HEK293 (cell line): ENCODE results near the gene SNX2.

Experiments used
- CTCF ChIA-PET: fragments of 350-600 bp; formaldehyde crosslinking; extraction: SDS; loops from one replicate; lab custom pipeline; 2021; ENCODE audit warnings: antibody characterized with exemption; lab: Yijun Ruan, JAX
- POLR2A ChIA-PET: fragments of 300-600 bp; formaldehyde crosslinking; extraction: SDS; loops from one replicate; lab custom pipeline; 2020; ENCODE audit warnings: antibody characterized with exemption, inconsistent platforms; lab: Yijun Ruan, JAX
- H3K27ac ChIP-seq: fragments of 200-500 bp; sonication (Bioruptor generic); 2 replicates; pipeline ENCODE4 v1.5.1; 2014; ENCODE audit warnings: low read depth, low read length, control low read depth, inconsistent platforms; ENCODE audit errors: extremely low read depth
- H3K36me3 ChIP-seq, 2 experiments: fragments of 200-500 bp in 1 of 2; sonication (Bioruptor generic) in 1 of 2; 1 replicate in 1 of 2; 2 replicates in 1 of 2; pipeline ENCODE4 v1.5.1; 2014 to 2017; ENCODE audit warnings: inconsistent platforms in 2 of 2, low read length in 2 of 2; ENCODE audit not compliant: control insufficient read depth in 2 of 2, insufficient read depth in 1 of 2
- H3K4me1 ChIP-seq: fragments of 200-500 bp; sonication (Bioruptor generic); 2 replicates; pipeline ENCODE4 v1.5.1; 2014; ENCODE audit warnings: mild to moderate bottlenecking, low read length, inconsistent platforms; ENCODE audit not compliant: control insufficient read depth, insufficient read depth
- H3K4me3 ChIP-seq: 2 replicates; pipeline ENCODE4 v1.5.1; 2011; ENCODE audit warnings: low read depth, mild to moderate bottlenecking, control low read depth, low read length, moderate library complexity
- H3K9me3 ChIP-seq: fragments of 200-500 bp; sonication (Bioruptor generic); 2 replicates; pipeline ENCODE4 v1.5.1; 2014; ENCODE audit warnings: low read depth, low read length, inconsistent platforms; ENCODE audit not compliant: control insufficient read depth, insufficient read depth
- GLI4 ChIP-seq: fragments of 450-650 bp; formaldehyde crosslinking; IDR thresholded peaks from 2 replicates; pipeline ENCODE4 v1.5.1; 2016; ENCODE audit warnings: missing biosample characterization, missing genetic modification characterization
- PATZ1 ChIP-seq: fragments of 450-650 bp; formaldehyde crosslinking; IDR thresholded peaks from 2 replicates; pipeline ENCODE4 v1.5.1; 2016; ENCODE audit warnings: missing biosample characterization, missing genetic modification characterization
- SALL2 ChIP-seq: fragments of 450-650 bp; formaldehyde crosslinking; IDR thresholded peaks from 2 replicates; pipeline ENCODE4 v1.5.0; 2017; ENCODE audit warnings: missing biosample characterization, mild to moderate bottlenecking, missing genetic modification characterization, borderline replicate concordance
- SCRT1 ChIP-seq: fragments of 450-650 bp; formaldehyde crosslinking; IDR thresholded peaks from 2 replicates; pipeline ENCODE4 v1.5.1; 2016; ENCODE audit warnings: missing biosample characterization, missing genetic modification characterization, borderline replicate concordance
- SCRT2 ChIP-seq: fragments of 450-650 bp; formaldehyde crosslinking; IDR thresholded peaks from 2 replicates; pipeline ENCODE4 v1.5.1; 2016; ENCODE audit warnings: missing biosample characterization, missing genetic modification characterization
- ZBTB10 ChIP-seq: fragments of 450-650 bp; formaldehyde crosslinking; IDR thresholded peaks from 2 replicates; pipeline ENCODE4 v1.5.1; 2016; ENCODE audit warnings: missing biosample characterization, missing genetic modification characterization
- ZBTB26 ChIP-seq: fragments of 450-650 bp; formaldehyde crosslinking; optimal IDR thresholded peaks from 2 replicates; pipeline ENCODE3; 2016; ENCODE audit warnings: missing biosample characterization, mild to moderate bottlenecking, missing genetic modification characterization
- ZBTB8A ChIP-seq: fragments of 450-650 bp; formaldehyde crosslinking; IDR thresholded peaks from 2 replicates; pipeline ENCODE4 v1.5.1; 2016; ENCODE audit warnings: missing biosample characterization, missing genetic modification characterization
- ZNF112 ChIP-seq: fragments of 450-650 bp; formaldehyde crosslinking; IDR thresholded peaks from 2 replicates; pipeline ENCODE4 v1.5.0; 2017; ENCODE audit warnings: missing biosample characterization, missing genetic modification characterization
- ZNF146 ChIP-seq: fragments of 450-650 bp; formaldehyde crosslinking; IDR thresholded peaks from 2 replicates; pipeline ENCODE4 v1.5.1; 2016; ENCODE audit warnings: missing biosample characterization, missing genetic modification characterization
- ZNF24 ChIP-seq: fragments of 450-650 bp; formaldehyde crosslinking; IDR thresholded peaks from 2 replicates; pipeline ENCODE4 v1.5.1; 2016; ENCODE audit warnings: missing biosample characterization, missing genetic modification characterization
- ZNF248 ChIP-seq: fragments of 450-650 bp; formaldehyde crosslinking; IDR thresholded peaks from 2 replicates; pipeline ENCODE4 v1.5.1; 2017; ENCODE audit warnings: missing biosample characterization, missing genetic modification characterization
- ZNF274 ChIP-seq, 2 experiments: fragments of 200-500 bp in 1 of 2; fragments of 450-650 bp in 1 of 2; sonication (Bioruptor generic) in 1 of 2; formaldehyde crosslinking in 1 of 2; IDR thresholded peaks; 2 replicates each; pipeline versions ENCODE4 v1.5.1 to v1.6.1; 2014 to 2016; ENCODE audit warnings: borderline replicate concordance in 1 of 2, inconsistent platforms in 1 of 2, low read length in 1 of 2, missing biosample characterization in 1 of 2, missing genetic modification characterization in 1 of 2
- ZNF302 ChIP-seq: fragments of 450-650 bp; formaldehyde crosslinking; IDR thresholded peaks from 2 replicates; pipeline ENCODE4 v1.5.1; 2016; ENCODE audit warnings: missing biosample characterization, missing genetic modification characterization, low read depth
- ZNF311 ChIP-seq: fragments of 450-650 bp; formaldehyde crosslinking; IDR thresholded peaks from 2 replicates; pipeline ENCODE4 v1.5.1; 2017; ENCODE audit warnings: missing biosample characterization, missing genetic modification characterization, borderline replicate concordance
- ZNF335 ChIP-seq: fragments of 450-650 bp; formaldehyde crosslinking; conservative IDR thresholded peaks from 2 replicates; pipeline ENCODE4 v1.5.1; 2016; ENCODE audit warnings: missing biosample characterization, missing genetic modification characterization
- ZNF341 ChIP-seq: fragments of 450-650 bp; formaldehyde crosslinking; IDR thresholded peaks from 2 replicates; pipeline ENCODE4; 2016; ENCODE audit warnings: low read depth, missing biosample characterization, missing genetic modification characterization
- ZNF664 ChIP-seq: fragments of 450-650 bp; formaldehyde crosslinking; IDR thresholded peaks from 2 replicates; pipeline ENCODE4 v1.5.1; 2016; ENCODE audit warnings: missing biosample characterization, missing genetic modification characterization
- ZNF707 ChIP-seq: fragments of 450-650 bp; formaldehyde crosslinking; IDR thresholded peaks from 2 replicates; pipeline ENCODE4 v1.5.1; 2016; ENCODE audit warnings: missing biosample characterization, missing genetic modification characterization

SNX2 gene

GRCh38 chr5:122845229-122846050 is 70.6 kb downstream of the SNX2 start, which contains the start of gene SNX24 (continued):
- TF ChIP-seq ZBTB8A (peak; percentile 99), ZNF146 (tag by site-specific recombination) (no peak; the same call in 1 of the 2 replicates), SALL2 (tag by site-specific recombination) (no peak), ZBTB26 (tag by site-specific recombination) (peak; percentile 87), PATZ1 (tag by site-specific recombination) (peak; percentile 73), ZNF112 (tag by site-specific recombination) (no peak), GLI4 (tag by site-specific recombination) (no peak), ZNF311 (tag by site-specific recombination) (no peak), ZNF302 (no peak), ZNF707 (tag by site-specific recombination) (no peak), SCRT1 (tag by site-specific recombination) (no peak), ZNF274 (IDR thresholded peaks at IDR 0.05; ENCODE audit: low read length) (no peak), ZNF274 (tag by site-specific recombination; IDR thresholded peaks at IDR 0.05; ENCODE audit: borderline replicate concordance) (no peak), ZNF24 (tag by site-specific recombination) (no peak), ZBTB10 (tag by site-specific recombination) (peak; percentile 48; the same call in 1 of the 2 replicates), ZNF248 (tag by site-specific recombination) (no peak)

- ChIA-PET CTCF (interaction anchor here (0.6 kb wide), 2 partner anchors 59 to 433 kb away, joined by 3 to 4 read pairs; no protein-coding TSS in a partner anchor), POLR2A (interaction anchor here (0.6 kb wide), 1 partner anchor 637 kb away, joined by 3 read pairs; no protein-coding TSS in a partner anchor)
- Histone ChIP-seq H3K36me3 (no peaks in the 10 kb centered on the region), H3K9me3 (no peaks in the 10 kb centered on the region), H3K4me1 (no peaks in the 10 kb centered on the region), H3K4me3 (peak overlapping the region; percentile 72), H3K27ac (peak overlapping the region; percentile 77; the same call in 1 of the 2 replicates)
- TF ChIP-seq SCRT2 (tag by site-specific recombination) = peak; percentile 84
- peak; percentile 1; the same call in 1 of the 2 replicates for TF ChIP-seq ZNF341 (tag by site-specific recombination)
- peak; percentile 88 for TF ChIP-seq ZNF335 (tag by site-specific recombination)
- peak; percentile 4; the same call in 1 of the 2 replicates for TF ChIP-seq ZNF664 (tag by site-specific recombination)
- no peak for TF ChIP-seq ZNF302
- no peak for TF ChIP-seq ZNF707 (tag by site-specific recombination)
Observed at GRCh38 chr5:122846051-122846550, 71.2 kb downstream of the SNX2 start.
